Iris pigment epithelial cell (primary cell): ENCODE data around the gene TSPAN3.

ENCODE experiments used
- DNase-seq: peaks from one replicate; pipeline ENCODE4 v3.0.0-alpha.2; 2011; ENCODE audit warnings: low read depth

Gene TSPAN3

GRCh38 chr15:77083381-77084160 lies 12.7 kb upstream of the TSPAN3 start:
- DNase-seq, result peak; percentile 85

- DNase-seq, result no peak
Observed at GRCh38 chr15:77081971-77082370, 11.1 kb upstream of the TSPAN3 start.

- DNase-seq, result no peak
Observed at GRCh38 chr15:77076323-77076915, 5.5 kb upstream of the TSPAN3 start.

- DNase-seq, result no peak
Observed at GRCh38 chr15:77075528-77075927, 4.6 kb upstream of the TSPAN3 start.

- DNase-seq, result no peak
Observed at GRCh38 chr15:77074350-77074749, 3.4 kb upstream of the TSPAN3 start.

- no peak for DNase-seq
Observed at GRCh38 chr15:77071305-77072223, 655 bp upstream of the TSPAN3 start.

GRCh38 chr15:77070180-77070494 lies 772 bp downstream of the TSPAN3 start:
- DNase-seq, result no peak

DNA sequence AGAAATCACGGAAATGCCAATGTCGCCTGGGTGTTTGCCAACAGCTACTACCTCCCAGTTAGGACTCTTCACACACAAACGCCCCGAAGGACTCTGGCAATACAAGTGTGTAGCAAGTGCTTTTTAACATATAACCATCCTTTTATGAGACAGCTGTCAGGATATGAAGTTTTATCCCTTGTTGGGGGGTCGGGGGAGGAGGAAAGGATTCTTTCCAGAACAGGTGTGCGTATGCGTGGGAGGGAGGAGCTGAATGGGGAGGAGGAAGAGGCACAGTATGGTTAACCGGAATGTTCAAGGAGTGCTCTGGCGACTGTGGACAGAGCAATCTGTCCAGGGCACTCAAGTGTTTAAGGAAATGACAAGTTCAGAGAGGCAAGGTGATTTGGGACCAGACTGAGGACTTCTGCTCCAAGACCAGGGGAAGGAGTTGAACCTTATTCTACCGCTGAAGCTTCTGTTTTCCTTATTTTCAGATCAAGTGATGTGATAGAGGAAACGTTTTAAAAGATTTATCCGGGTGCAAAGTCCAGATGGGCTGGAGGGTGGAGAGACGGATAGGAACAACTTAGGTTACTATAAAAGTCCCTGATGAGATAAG lies 1.3 kb downstream of the TSPAN3 start:
- DNase-seq, result no peak

GRCh38 chr15:77068633-77069032 lies 2.3 kb downstream of the TSPAN3 start:
- DNase-seq, result no peak

DNA sequence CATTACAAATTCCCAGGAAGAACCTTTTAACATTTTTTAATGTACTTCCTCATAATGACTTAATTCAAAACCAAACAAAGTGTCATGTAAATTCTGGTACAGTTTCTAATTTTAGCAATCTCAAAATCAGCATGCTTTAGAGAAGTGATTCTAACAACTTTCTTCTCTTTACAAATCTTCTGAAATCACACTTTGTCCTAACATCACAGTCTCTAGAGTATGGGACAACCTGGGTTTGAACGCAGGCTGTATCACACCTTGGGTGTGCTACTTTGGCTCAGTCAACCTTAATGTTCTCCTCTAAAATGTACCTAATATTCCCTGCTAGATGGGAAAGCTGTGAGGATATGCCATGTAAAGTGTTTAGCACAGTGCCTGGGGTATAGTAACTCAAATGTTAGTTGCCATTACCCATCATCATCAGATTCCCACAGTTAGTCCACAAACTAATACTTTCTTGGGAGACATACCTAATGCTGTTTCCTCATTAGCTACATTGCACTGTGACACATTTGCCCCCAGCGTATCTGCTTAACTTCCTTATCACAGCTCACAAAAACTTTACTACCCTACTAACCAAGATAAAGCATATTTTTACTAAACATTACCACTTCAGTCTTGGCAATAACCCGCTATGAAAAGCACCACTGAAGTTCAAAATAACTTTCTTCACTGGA lies 3.1 kb downstream of the TSPAN3 start:
- no peak for DNase-seq

DNA sequence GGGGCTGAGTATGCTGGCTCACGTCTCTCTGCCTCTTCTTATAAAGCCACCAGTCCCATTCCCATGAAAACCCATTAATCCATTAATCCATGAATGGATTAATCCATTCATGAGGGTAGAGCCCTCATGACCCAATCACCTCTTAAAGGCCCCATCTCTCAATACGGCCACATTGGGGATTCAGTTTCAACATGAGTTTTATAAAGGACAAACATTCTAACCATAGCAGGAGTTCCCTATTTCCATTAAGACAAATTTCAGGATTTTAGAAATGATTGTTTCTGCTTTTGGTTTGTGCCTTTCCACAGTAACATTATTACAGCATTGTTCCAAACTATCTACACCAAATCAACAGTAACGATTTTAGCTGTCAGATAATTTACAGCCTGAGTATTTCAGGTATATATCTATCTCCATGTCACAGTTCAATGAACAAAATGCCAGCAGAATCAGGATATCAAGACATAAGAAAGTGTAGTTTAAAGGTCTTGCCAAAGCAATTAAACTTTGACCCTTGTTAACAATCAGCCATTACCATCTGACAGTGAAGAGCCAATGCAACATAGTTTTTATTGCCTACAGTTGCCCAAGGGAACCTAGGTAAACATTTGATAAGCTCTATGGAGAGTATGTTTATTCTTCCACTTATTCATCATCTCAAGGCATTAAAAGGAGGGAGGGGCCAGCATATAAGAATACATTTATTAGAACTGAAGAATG lies 3.8 kb downstream of the TSPAN3 start:
- peak; percentile 56 for DNase-seq

- DNase-seq, result peak; percentile 76
Observed at GRCh38 chr15:77064539-77065308, 6.2 kb downstream of the TSPAN3 start.

DNA sequence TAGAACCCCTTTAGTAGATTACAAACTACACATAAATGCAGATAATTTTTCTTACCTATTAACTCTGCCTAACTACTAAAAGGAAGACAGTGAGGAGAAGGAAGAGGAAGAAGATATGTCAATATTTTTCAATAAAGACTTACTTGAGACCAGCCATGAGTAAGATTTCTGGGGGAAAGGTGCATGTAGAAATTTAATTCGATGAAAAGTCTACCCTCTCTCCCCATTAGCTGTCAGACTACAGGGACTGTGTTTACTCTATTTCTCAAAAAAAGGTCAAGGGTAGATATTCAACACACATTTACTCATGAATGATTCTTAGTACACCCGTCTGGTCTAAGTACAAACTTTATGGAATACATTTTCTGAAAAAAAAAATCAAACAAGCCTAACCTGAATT lies 6.8 kb downstream of the TSPAN3 start:
- no peak for DNase-seq

DNA sequence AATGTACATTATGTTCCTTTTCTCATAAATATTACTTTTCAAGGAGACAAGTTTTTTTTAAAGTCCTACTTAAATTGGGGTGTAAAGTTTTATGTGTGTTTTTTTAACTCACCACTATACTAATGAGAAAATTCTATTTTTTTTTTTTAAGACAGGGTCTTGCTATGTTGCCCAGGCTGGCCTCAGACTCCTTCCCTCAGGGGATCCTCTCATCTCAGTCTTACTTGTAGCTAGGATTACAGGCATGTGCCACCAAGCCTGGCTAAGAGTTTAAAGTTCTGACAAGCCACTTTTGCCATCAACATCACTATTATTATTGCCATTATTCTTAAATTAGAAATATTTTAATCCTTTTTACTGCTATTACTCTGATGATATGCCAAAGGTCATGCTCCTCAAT lies 7.7 kb downstream of the TSPAN3 start:
- DNase-seq, result no peak

- DNase-seq, result peak; percentile 65
Observed at GRCh38 chr15:77060546-77060945, 10.4 kb downstream of the TSPAN3 start.

GRCh38 chr15:77059786-77060361 lies 11.0 kb downstream of the TSPAN3 start:
- DNase-seq, result peak; percentile 36

- no peak for DNase-seq
Observed at GRCh38 chr15:77058468-77058867, 12.4 kb downstream of the TSPAN3 start.

DNA sequence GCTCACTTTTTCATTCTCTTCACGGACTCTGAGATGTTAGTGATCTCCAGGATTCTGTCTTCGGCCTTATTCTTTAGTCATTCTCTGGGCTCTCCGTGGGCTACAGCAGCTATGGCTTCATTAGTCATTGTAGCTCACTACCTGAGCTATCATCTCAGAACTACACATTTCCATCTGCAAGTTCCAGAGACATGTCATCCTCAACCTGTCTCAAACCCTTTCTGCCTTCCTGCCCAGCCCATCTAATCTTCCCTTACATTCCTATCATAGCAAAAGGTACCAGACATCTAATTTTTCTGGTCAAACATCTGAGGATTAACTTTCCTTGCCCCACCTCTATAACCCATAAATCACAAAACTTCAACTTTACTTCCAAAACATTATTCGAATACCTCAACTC lies 13.2 kb downstream of the TSPAN3 start:
- DNase-seq, result peak; percentile 17

GRCh38 chr15:77057072-77057471 lies 13.8 kb downstream of the TSPAN3 start:
- DNase-seq, result peak; percentile 26

DNA sequence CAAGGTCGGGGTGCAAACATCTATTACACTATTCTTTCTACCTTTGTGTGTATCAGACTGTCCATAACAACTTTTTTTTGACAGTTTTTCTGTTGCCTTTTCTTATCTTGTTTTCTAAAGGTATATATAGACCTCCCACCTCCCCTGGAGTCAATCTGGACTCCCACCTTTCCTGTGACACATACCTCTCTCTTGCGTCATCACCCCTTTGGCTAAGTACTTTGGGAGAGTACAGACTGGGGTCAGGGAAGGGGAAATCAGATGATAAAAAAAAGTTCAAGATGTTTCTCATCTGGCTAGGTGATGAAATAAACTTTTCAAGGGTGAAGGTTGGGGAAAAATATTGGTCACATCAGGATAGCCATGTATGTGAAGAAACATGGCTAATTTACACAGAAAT lies 17.2 kb downstream of the TSPAN3 start:
- DNase-seq, result peak; percentile 37
